CD4-positive, alpha-beta memory T cell (primary cell): ENCODE data around the gene CTTNBP2. TPM values are rescaled to one million over a fixed set of nuclear protein-coding genes. Genes with fewer than 3 reads are reported as not detected.

ENCODE experiments used
- CTCF ChIA-PET: fragments of 350-600 bp; sonication (Branson Sonifier 250); formaldehyde crosslinking; loops from one replicate; lab custom pipeline; 2021; ENCODE audit warnings: inconsistent platforms; ENCODE audit not compliant: partially characterized antibody; lab: Charles Lee
- POLR2A ChIA-PET: fragments of 350-600 bp; sonication (Branson Sonifier 250); formaldehyde crosslinking; loops from one replicate; lab custom pipeline; 2021; ENCODE audit not compliant: partially characterized antibody; lab: Charles Lee
- DNase-seq, 5 donors: peaks; one replicate each; pipeline versions ENCODE4 v3.0.0 to v3.0.0-alpha.2; 2020 to 2022; ENCODE audit warnings: mixed read lengths in 1 of 5
- H3K27ac ChIP-seq: one replicate; pipeline ENCODE4 v1.7.0; 2013; ENCODE audit warnings: low read depth, low read length
- H3K27me3 ChIP-seq: 2 replicates; pipeline ENCODE4 v1.7.0; 2013; ENCODE audit warnings: mild to moderate bottlenecking, low read length, moderate library complexity; ENCODE audit not compliant: insufficient read depth
- H3K36me3 ChIP-seq: 2 replicates; pipeline ENCODE4 v1.7.0; 2013; ENCODE audit warnings: mild to moderate bottlenecking, low read length, moderate library complexity; ENCODE audit not compliant: insufficient read depth
- H3K4me1 ChIP-seq: 2 replicates; pipeline ENCODE4 v1.7.0; 2013; ENCODE audit warnings: mild to moderate bottlenecking, low read length, moderate library complexity; ENCODE audit not compliant: insufficient read depth
- H3K4me3 ChIP-seq, 2 donors: one replicate each; pipeline ENCODE4 v1.7.0; 2013; ENCODE audit warnings: low read length in 2 of 2, mild to moderate bottlenecking in 1 of 2
- H3K9me3 ChIP-seq, 2 donors: one replicate each; pipeline ENCODE4 v1.7.0; 2013; ENCODE audit warnings: low read length in 2 of 2, control low read depth in 1 of 2; ENCODE audit not compliant: control insufficient read depth in 1 of 2
- H3K27ac Mint-ChIP-seq, 7 donors: one replicate each; pipeline ENCODE4 v1.8.0; 2020 to 2021; ENCODE audit warnings: mixed read lengths in 7 of 7, mild to moderate bottlenecking in 6 of 7, inconsistent platforms in 3 of 7, moderate library complexity in 3 of 7
- H3K27me3 Mint-ChIP-seq, 2 donors: one replicate each; pipeline ENCODE4 v1.8.0; 2020 to 2021; ENCODE audit warnings: mixed read lengths in 2 of 2
- H3K36me3 Mint-ChIP-seq, 2 donors: one replicate each; pipeline ENCODE4 v1.8.0; 2020 to 2021; ENCODE audit warnings: mixed read lengths in 2 of 2, inconsistent platforms in 1 of 2, mild to moderate bottlenecking in 1 of 2
- H3K4me1 Mint-ChIP-seq, 4 donors: one replicate each; pipeline ENCODE4 v1.8.0; 2020 to 2021; ENCODE audit warnings: mixed read lengths in 4 of 4, mild to moderate bottlenecking in 1 of 4
- H3K4me3 Mint-ChIP-seq, 8 donors: one replicate each; pipeline ENCODE4 v1.8.0; 2020 to 2021; ENCODE audit warnings: mixed read lengths in 8 of 8, mild to moderate bottlenecking in 7 of 8, moderate library complexity in 6 of 8, inconsistent platforms in 3 of 8
- H3K9me3 Mint-ChIP-seq, 8 donors: one replicate each; pipeline ENCODE4 v1.8.0; 2020 to 2021; ENCODE audit warnings: mixed read lengths in 8 of 8, mild to moderate bottlenecking in 5 of 8, inconsistent platforms in 3 of 8, moderate library complexity in 1 of 8
- intact Hi-C: fragments of 100-400 bp; cut with micrococcal nuclease; formaldehyde crosslinking; loops from one replicate; pipeline ENCODE4 v1.15.1; 2023
- polyA plus RNA-seq, 2 donors: library from polyadenylated mRNA; unstranded; fragments of 300-500 nt; fragmentation: Illumina TruSeq; gene quantifications; one replicate each; pipeline ENCODE4 v1.2.3, GENCODE V29; 2021
- total RNA-seq, 2 experiments: library from RNA; stranded (reverse); gene quantifications; one replicate each; pipeline ENCODE4 v1.2.3, GENCODE V29; 2021

Gene CTTNBP2
- total and polyA plus RNA-seq, 4 experiments from 2014 or later, result not detected

GRCh38 chr7:117837841-117838240 is 35.4 kb downstream of the CTTNBP2 start:
- CTCF ChIA-PET, result no interaction called here
- Histone ChIP-seq H3K36me3 (no peaks in the 10 kb centered on the region), H3K4me3 (no peak overlapping the region), H3K4me1 (no peaks in the 10 kb centered on the region), H3K27ac (no peak overlapping the region), H3K27me3 (no peaks in the 10 kb centered on the region), H3K9me3 (no peaks in the 10 kb centered on the region)
- Mint-ChIP-seq H3K27me3 (no peaks in the 10 kb centered on the region), H3K27ac (no peak overlapping the region), H3K4me3 (no peak overlapping the region), H3K36me3 (no peaks in the 10 kb centered on the region), H3K4me1 (no peaks in the 10 kb centered on the region), H3K9me3 (peaks cover 0 to 7% (median 2%) of the 10 kb centered on the region in 8 donors)
- intact Hi-C loops, result no loop called here
- no peak for DNase-seq
- POLR2A ChIA-PET, result no interaction called here

GRCh38 chr7:117835016-117835664 is 38.1 kb downstream of the CTTNBP2 start:
- no peak overlapping the region for H3K27ac Mint-ChIP-seq
- H3K9me3 Mint-ChIP-seq, result peaks cover 0 to 8% (median 0%) of the 10 kb centered on the region in 8 donors
- Histone ChIP-seq H3K36me3 (no peaks in the 10 kb centered on the region), H3K27ac (no peak overlapping the region), H3K4me3 (no peak overlapping the region), H3K27me3 (no peaks in the 10 kb centered on the region), H3K4me1 (no peaks in the 10 kb centered on the region), H3K9me3 (no peaks in the 10 kb centered on the region)
- ChIA-PET POLR2A (no interaction called here), CTCF (no interaction called here)
- no peak overlapping the region for H3K4me3 Mint-ChIP-seq
- intact Hi-C loops, result no loop called here
- no peaks in the 10 kb centered on the region for H3K27me3 Mint-ChIP-seq
- no peaks in the 10 kb centered on the region for H3K36me3 Mint-ChIP-seq
- H3K4me1 Mint-ChIP-seq, result no peaks in the 10 kb centered on the region
- DNase-seq, result no peak

- Histone ChIP-seq H3K27me3 (no peaks in the 10 kb centered on the region), H3K4me3 (no peak overlapping the region), H3K9me3 (no peaks in the 10 kb centered on the region), H3K36me3 (no peaks in the 10 kb centered on the region), H3K4me1 (no peaks in the 10 kb centered on the region), H3K27ac (no peak overlapping the region)
- ChIA-PET CTCF (no interaction called here), POLR2A (no interaction called here)
- no peak overlapping the region for H3K27ac Mint-ChIP-seq
- H3K9me3 Mint-ChIP-seq, result peaks cover 0 to 6% (median 0%) of the 10 kb centered on the region in 8 donors
- no peaks in the 10 kb centered on the region for H3K4me1 Mint-ChIP-seq
- intact Hi-C loops, result no loop called here
- DNase-seq, result no peak
- H3K4me3 Mint-ChIP-seq, result no peak overlapping the region
- no peaks in the 10 kb centered on the region for H3K36me3 Mint-ChIP-seq
- no peaks in the 10 kb centered on the region for H3K27me3 Mint-ChIP-seq
Observed at GRCh38 chr7:117830422-117830954, 42.8 kb downstream of the CTTNBP2 start.

- CTCF ChIA-PET, result no interaction called here
- POLR2A ChIA-PET, result no interaction called here
- Histone ChIP-seq H3K27me3 (no peaks in the 10 kb centered on the region), H3K4me1 (no peaks in the 10 kb centered on the region), H3K4me3 (no peak overlapping the region), H3K36me3 (no peaks in the 10 kb centered on the region), H3K27ac (no peak overlapping the region), H3K9me3 (no peaks in the 10 kb centered on the region)
- Mint-ChIP-seq H3K4me1 (no peaks in the 10 kb centered on the region), H3K4me3 (no peak overlapping the region), H3K9me3 (peaks cover 0 to 6% (median 0%) of the 10 kb centered on the region in 8 donors), H3K27ac (no peak overlapping the region), H3K36me3 (no peaks in the 10 kb centered on the region), H3K27me3 (no peaks in the 10 kb centered on the region)
- DNase-seq, result no peak
- intact Hi-C loops, result no loop called here
Observed at GRCh38 chr7:117829450-117830117, 43.7 kb downstream of the CTTNBP2 start.

- Histone ChIP-seq H3K27me3 (no peaks in the 10 kb centered on the region), H3K27ac (no peak overlapping the region), H3K4me3 (no peak overlapping the region), H3K36me3 (no peaks in the 10 kb centered on the region), H3K9me3 (no peaks in the 10 kb centered on the region), H3K4me1 (no peaks in the 10 kb centered on the region)
- Mint-ChIP-seq H3K27me3 (no peaks in the 10 kb centered on the region), H3K27ac (no peak overlapping the region), H3K9me3 (peaks cover 0 to 6% (median 0%) of the 10 kb centered on the region in 8 donors), H3K4me1 (no peaks in the 10 kb centered on the region), H3K36me3 (no peaks in the 10 kb centered on the region), H3K4me3 (no peak overlapping the region)
- POLR2A ChIA-PET, result no interaction called here
- intact Hi-C loops, result no loop called here
- no peak for DNase-seq
- CTCF ChIA-PET, result no interaction called here
Observed at GRCh38 chr7:117828825-117829224, 44.4 kb downstream of the CTTNBP2 start.

GRCh38 chr7:117827862-117828261 is 45.4 kb downstream of the CTTNBP2 start:
- DNase-seq, result no peak
- intact Hi-C loops, result no loop called here
- ChIA-PET POLR2A (no interaction called here), CTCF (no interaction called here)
- H3K27me3 Mint-ChIP-seq, result no peaks in the 10 kb centered on the region
- H3K4me3 ChIP-seq, result no peak overlapping the region
- H3K27ac ChIP-seq, result no peak overlapping the region
- peaks cover 0 to 6% (median 0%) of the 10 kb centered on the region in 8 donors for H3K9me3 Mint-ChIP-seq
- H3K4me1 ChIP-seq, result no peaks in the 10 kb centered on the region
- no peak overlapping the region for H3K27ac Mint-ChIP-seq
- H3K4me3 Mint-ChIP-seq, result no peak overlapping the region
- no peaks in the 10 kb centered on the region for H3K36me3 Mint-ChIP-seq
- no peaks in the 10 kb centered on the region for H3K27me3 ChIP-seq
- no peaks in the 10 kb centered on the region for H3K4me1 Mint-ChIP-seq
- H3K36me3 ChIP-seq, result no peaks in the 10 kb centered on the region
- H3K9me3 ChIP-seq, result no peaks in the 10 kb centered on the region

GRCh38 chr7:117825132-117825531 is 48.1 kb downstream of the CTTNBP2 start:
- Histone ChIP-seq H3K36me3 (no peaks in the 10 kb centered on the region), H3K9me3 (no peaks in the 10 kb centered on the region), H3K4me3 (no peak overlapping the region), H3K27me3 (no peaks in the 10 kb centered on the region), H3K4me1 (no peaks in the 10 kb centered on the region), H3K27ac (no peak overlapping the region)
- H3K27me3 Mint-ChIP-seq, result no peaks in the 10 kb centered on the region
- H3K4me1 Mint-ChIP-seq, result no peaks in the 10 kb centered on the region
- DNase-seq, result no peak
- CTCF ChIA-PET, result no interaction called here
- no peak overlapping the region for H3K27ac Mint-ChIP-seq
- H3K36me3 Mint-ChIP-seq, result no peaks in the 10 kb centered on the region
- no peak overlapping the region for H3K4me3 Mint-ChIP-seq
- intact Hi-C loops, result no loop called here
- H3K9me3 Mint-ChIP-seq, result no peaks in the 10 kb centered on the region
- POLR2A ChIA-PET, result no interaction called here
